SH-SY5Y (cell line): ENCODE measurements around the gene CYB5R4.

Experiments
- GATA2 ChIP-seq: IDR thresholded peaks from 2 replicates; pipeline ENCODE4 v1.6.1; 2011; ENCODE audit warnings: mild to moderate bottlenecking, low read depth, low read length
- GATA3 ChIP-seq: IDR thresholded peaks from 2 replicates; pipeline ENCODE4 v1.6.1; 2011; ENCODE audit warnings: low read depth, mild to moderate bottlenecking, low read length, moderate library complexity

GRCh38 chr6:83911278-83911677 lies 51.8 kb downstream of the CYB5R4 start:
- TF ChIP-seq GATA2 (no peak), GATA3 (no peak)
